ENCODE results near the gene AIFM1. TPM values are rescaled to one million over a fixed set of nuclear protein-coding genes. Genes with fewer than 3 reads are reported as not detected.
"Not testable (repeated sequence)": the region's sequence is repeated elsewhere in the genome, so short reads cannot be mapped to it uniquely, and the experiment has no call there.

AIFM1 gene
- total RNA-seq, 1 experiment from 2014 or later = 95.5 TPM

- in situ Hi-C loops (cut with HindIII; ENCODE audit: low sequenced_read_pairs) = no loop called here
- DNase-seq (ENCODE audit: low spot score) = peak; percentile 76
Observed at GRCh38 chrX:130125091-130125874, 40.4 kb downstream of the AIFM1 start.

- in situ Hi-C loops (cut with HindIII; ENCODE audit: low sequenced_read_pairs) = no loop called here
Observed at GRCh38 chrX:130124577-130124976, 41.1 kb downstream of the AIFM1 start.

GRCh38 chrX:130121505-130121800, 44.2 kb downstream of the AIFM1 start:
- no peak for DNase-seq (ENCODE audit: low spot score)
- in situ Hi-C loops (cut with HindIII; ENCODE audit: low sequenced_read_pairs) = no loop called here

More at GRCh38 chrX:130124577-130124976, 41.1 kb downstream of the AIFM1 start:
- no peak for DNase-seq (ENCODE audit: low spot score)

- peak; percentile 40 for DNase-seq (ENCODE audit: low spot score)
- in situ Hi-C loops (cut with HindIII; ENCODE audit: low sequenced_read_pairs) = no loop called here
Observed at GRCh38 chrX:130120746-130121504, 44.7 kb downstream of the AIFM1 start.

- in situ Hi-C loops (cut with HindIII; ENCODE audit: low sequenced_read_pairs) = no loop called here
Observed at GRCh38 chrX:130120321-130120731, 45.3 kb downstream of the AIFM1 start.

GRCh38 chrX:130119312-130119898, 46.2 kb downstream of the AIFM1 start:
- DNase-seq (ENCODE audit: low spot score) = no peak
- in situ Hi-C loops (cut with HindIII; ENCODE audit: low sequenced_read_pairs) = no loop called here

More at GRCh38 chrX:130120321-130120731, 45.3 kb downstream of the AIFM1 start:
- DNase-seq (ENCODE audit: low spot score) = no peak

GRCh38 chrX:130118441-130119311, 47.0 kb downstream of the AIFM1 start:
- no peak for DNase-seq (ENCODE audit: low spot score)
- in situ Hi-C loops (cut with HindIII; ENCODE audit: low sequenced_read_pairs) = no loop called here

GRCh38 chrX:130117166-130117565, 48.5 kb downstream of the AIFM1 start:
- DNase-seq (ENCODE audit: low spot score) = no peak
- in situ Hi-C loops (cut with HindIII; ENCODE audit: low sequenced_read_pairs) = no loop called here

GRCh38 chrX:130115119-130115885, 50.3 kb downstream of the AIFM1 start:
- in situ Hi-C loops (cut with HindIII; ENCODE audit: low sequenced_read_pairs); DNase-seq (ENCODE audit: low spot score): not testable (repeated sequence)

- in situ Hi-C loops (cut with HindIII; ENCODE audit: low sequenced_read_pairs) = no loop called here
- no peak for DNase-seq (ENCODE audit: low spot score)
Observed at GRCh38 chrX:130114141-130114588, 51.5 kb downstream of the AIFM1 start.

- in situ Hi-C loops (cut with HindIII; ENCODE audit: low sequenced_read_pairs) = no loop called here
- no peak for DNase-seq (ENCODE audit: low spot score)
Observed at GRCh38 chrX:130111220-130112154, 54.2 kb downstream of the AIFM1 start.

- no peak for DNase-seq (ENCODE audit: low spot score)
- in situ Hi-C loops (cut with HindIII; ENCODE audit: low sequenced_read_pairs) = no loop called here
Observed at GRCh38 chrX:130110379-130111219, 55.0 kb downstream of the AIFM1 start, which contains the start of gene ELF4. Gene ELF4 (minus strand): TSS chrX:130110497. CDS start chrX:130081330, 29,167 bp downstream.

GRCh38 chrX:130109429-130110378, 55.9 kb downstream of the AIFM1 start:
- in situ Hi-C loops (cut with HindIII; ENCODE audit: low sequenced_read_pairs) = no loop called here
- no peak for DNase-seq (ENCODE audit: low spot score)

- DNase-seq (ENCODE audit: low spot score) = no peak
- in situ Hi-C loops (cut with HindIII; ENCODE audit: low sequenced_read_pairs) = no loop called here
Observed at GRCh38 chrX:130108647-130109428, 56.8 kb downstream of the AIFM1 start.

- DNase-seq (ENCODE audit: low spot score) = no peak
- in situ Hi-C loops (cut with HindIII; ENCODE audit: low sequenced_read_pairs) = no loop called here
Observed at GRCh38 chrX:130106071-130106470, 59.6 kb downstream of the AIFM1 start.
